Astrocyte of the spinal cord (primary cell): ENCODE measurements around the gene HIRIP3.

Experiments used
- DNase-seq: peaks from one replicate; pipeline ENCODE4 v3.0.0; 2011; ENCODE audit warnings: low read depth, low spot score
- H3K4me3 ChIP-seq: 2 replicates; pipeline ENCODE4 v1.5.1; 2011; ENCODE audit warnings: low read depth, mild to moderate bottlenecking, low read length, moderate library complexity
- in situ Hi-C: cut with HindIII; loops from 2 replicates; pipeline ENCODE4 v1.10.0; 2017; ENCODE audit warnings: low sequenced_read_pairs
- TF ChIP-seq, protein P1 (sequence below): IDR thresholded peaks from 2 replicates; pipeline ENCODE4 v1.5.1; 2012; ENCODE audit warnings: low read depth, mild to moderate bottlenecking, low read length, inconsistent platforms

The HIRIP3 gene

DNA sequence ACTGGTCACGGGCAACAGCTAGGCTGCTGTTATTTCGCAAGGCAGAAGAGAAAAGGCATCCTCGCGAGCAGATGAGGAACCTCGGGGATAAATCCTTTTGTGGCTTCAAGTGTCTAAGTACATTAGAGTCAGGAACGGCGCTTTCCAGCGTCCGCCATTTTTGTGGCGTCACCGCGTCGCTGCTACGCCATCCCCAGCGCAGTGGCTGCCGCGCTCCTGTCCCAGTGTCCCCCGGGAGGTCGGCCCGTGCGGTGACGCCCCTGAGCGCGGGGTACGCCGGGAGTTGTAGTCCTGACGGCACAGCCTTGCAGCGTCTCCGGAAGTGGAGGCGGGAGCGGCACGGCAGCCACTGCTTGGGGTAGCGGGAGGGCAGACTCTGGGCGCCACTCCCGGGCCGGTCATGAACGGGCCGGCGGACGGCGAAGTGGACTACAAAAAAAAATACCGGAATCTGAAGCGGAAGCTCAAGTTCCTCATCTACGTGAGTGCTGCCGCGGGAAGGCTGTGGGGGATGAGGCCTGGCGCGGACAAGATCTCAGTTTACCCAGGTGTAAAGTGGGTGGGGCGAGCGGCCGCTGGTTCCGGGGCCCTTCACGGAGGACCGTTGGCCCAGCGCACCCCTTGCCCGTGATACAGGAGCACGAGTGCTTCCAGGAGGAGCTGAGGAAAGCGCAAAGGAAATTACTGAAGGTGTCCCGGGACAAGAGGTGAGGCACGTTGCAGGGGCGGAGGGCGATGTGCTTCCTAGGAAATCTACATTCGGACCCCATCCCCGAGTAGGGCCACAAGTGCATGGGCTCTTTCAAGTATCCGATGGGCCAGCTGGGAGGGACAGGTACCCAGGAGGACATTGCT is 721 bp upstream of the HIRIP3 start, which contains the start of gene INO80E:
INO80E (plus strand) TSS at position 331 of the 855 bp plus-strand sequence; CDS start at position 401, 70 bp downstream.
- TF ChIP-seq, protein P1, sequence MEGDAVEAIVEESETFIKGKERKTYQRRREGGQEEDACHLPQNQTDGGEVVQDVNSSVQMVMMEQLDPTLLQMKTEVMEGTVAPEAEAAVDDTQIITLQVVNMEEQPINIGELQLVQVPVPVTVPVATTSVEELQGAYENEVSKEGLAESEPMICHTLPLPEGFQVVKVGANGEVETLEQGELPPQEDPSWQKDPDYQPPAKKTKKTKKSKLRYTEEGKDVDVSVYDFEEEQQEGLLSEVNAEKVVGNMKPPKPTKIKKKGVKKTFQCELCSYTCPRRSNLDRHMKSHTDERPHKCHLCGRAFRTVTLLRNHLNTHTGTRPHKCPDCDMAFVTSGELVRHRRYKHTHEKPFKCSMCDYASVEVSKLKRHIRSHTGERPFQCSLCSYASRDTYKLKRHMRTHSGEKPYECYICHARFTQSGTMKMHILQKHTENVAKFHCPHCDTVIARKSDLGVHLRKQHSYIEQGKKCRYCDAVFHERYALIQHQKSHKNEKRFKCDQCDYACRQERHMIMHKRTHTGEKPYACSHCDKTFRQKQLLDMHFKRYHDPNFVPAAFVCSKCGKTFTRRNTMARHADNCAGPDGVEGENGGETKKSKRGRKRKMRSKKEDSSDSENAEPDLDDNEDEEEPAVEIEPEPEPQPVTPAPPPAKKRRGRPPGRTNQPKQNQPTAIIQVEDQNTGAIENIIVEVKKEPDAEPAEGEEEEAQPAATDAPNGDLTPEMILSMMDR = no peak
- DNase-seq = peak; percentile 96
- H3K4me3 ChIP-seq = peak within 1 kb of the TSS; percentile 72
- in situ Hi-C loops = no loop called here

DNA sequence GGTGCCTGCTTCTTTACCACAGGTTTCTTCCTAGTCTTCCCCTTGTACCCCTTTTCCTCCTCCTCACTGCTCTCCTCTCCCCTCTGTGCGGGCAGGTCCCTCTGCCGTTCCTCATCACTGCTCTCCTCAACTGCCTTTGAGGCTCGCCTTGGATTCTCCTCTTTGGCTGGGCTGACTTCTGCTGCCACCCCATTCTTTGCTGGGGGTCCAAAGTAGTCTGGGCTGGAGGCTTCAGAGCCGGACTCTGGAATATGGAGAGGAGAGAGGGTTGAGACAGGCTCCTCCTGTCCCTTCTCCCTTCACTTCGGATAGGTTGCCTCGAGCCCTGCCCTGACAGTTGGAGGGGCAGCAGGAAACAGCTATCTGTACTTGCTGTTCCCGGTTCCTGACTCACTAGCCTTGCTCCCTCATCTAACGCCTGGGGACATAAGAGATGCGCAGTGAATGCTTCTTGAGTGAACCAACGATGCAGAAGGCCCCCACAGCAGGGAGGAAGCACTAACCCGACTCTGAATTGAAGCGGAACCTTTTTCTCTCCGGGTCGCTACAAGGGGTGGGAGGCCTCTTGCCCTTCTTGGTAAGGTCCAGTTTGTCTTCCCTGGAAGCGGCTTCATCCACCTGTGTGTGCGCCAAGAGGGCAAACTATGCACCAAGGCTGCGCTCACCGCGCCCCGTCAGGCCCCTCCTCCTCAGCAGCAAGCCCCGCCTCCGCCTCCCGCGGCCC is 655 bp downstream of the HIRIP3 start:
- TF ChIP-seq, protein P1 = no peak
- peak overlapping the region; percentile 72 for H3K4me3 ChIP-seq
- peak; percentile 32 for DNase-seq
- in situ Hi-C loops = no loop called here

DNA sequence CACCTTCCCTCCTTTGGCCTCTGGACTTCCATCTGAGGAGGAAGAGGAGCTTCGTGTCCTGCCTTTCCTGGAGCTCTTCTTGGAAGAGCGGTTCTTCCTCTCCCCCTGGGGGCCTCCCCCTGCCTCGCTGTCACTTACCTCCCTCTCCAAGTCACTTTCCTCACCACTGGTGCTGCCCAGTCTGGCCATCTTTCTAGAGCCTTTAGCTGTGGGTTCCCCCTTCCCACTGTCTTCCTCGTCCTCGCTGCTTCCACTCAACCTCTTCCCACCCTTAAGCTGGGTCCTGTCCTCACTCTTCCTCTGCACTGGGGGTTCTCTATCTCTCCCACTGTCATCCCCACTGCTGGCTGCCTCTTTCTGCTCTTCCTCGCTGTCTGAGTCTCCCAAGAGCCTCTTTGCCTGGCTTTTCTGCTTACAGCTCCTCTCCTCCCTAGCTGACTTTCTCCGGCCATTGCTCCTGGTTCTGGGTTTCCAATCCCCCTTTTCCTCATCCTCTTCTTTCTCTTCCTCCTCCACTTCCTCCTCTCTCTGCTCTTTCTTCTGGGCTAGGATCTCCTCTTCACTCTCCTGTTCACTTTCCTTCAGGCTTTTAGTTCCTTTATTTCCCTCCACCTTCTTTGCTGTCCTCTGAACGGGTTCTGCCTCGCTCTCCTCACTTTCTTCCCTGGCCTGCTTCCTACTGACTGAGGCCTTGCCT is 1.4 kb downstream of the HIRIP3 start:
- in situ Hi-C loops = no loop called here
- no peak for DNase-seq
- TF ChIP-seq, protein P1 = no peak
- H3K4me3 ChIP-seq = no peak overlapping the region

DNA sequence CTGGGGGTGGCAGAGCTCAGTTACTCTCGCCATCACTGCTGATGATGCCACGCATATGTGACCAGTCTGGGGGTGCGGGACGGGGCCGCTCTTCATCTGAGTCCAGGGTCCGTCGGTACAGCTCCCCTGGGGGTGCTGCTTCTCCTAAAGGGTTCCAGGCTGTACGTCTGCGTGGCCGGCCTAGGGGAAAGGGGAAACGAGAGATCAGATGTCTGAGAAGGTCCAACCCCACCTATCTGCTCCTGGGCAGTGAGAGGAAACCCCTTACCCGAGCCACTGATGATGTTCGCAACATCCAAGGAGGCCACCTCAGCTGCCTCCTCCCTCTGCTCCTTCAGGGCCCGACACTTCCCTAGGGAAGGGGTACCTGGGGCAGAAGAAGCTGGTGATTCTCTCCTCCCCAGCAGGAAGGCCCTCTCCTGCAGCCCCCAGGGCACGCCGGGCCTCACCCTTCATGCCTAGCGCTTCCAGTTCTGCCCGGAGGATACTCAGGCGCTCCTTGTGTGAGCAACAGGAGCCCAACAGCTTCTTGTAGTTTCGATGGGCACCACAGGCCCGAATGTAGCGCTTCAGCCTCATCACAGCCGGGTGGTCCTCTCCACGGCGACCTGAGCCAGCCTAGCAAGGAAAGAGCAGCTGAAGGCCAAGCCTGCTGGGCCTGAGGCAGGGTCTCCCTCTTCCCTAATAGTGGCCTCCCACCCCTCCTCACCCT is 2.1 kb downstream of the HIRIP3 start:
- TF ChIP-seq, protein P1 = no peak
- in situ Hi-C loops = no loop called here
- no peak overlapping the region for H3K4me3 ChIP-seq
- DNase-seq = no peak

DNA sequence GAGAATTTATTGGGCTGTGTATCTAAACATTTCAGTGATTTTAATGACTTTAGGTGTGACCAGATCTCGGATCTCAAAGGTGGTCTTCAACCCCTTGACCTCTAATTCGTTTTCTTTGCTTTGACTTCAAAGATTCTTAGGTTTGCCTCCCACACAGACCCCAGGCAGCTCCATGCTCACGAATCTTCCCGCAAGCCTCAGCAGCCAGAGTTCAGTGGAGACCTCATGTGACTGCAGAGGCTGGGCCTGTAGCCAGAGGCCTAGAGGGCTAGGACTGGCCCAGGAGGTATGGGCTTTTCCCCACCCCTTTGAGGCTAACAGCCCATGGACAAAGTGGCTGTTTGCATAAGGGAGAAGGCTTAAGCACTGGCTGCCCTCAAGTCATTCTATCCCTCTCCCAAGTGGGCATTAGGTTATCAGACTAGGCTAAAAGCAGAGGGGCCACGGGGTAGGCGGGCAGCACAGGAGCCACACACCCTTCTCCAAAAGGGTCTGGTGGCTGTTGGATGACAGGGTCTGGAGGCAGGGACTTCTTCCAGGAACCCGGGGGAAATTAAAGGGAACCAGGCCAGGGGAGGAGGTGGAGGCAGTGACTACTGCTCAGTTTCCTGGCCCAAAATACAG is 3.0 kb downstream of the HIRIP3 start:
- TF ChIP-seq, protein P1 = no peak
- no peak overlapping the region for H3K4me3 ChIP-seq
- in situ Hi-C loops = no loop called here
- peak; percentile 35 for DNase-seq
